GM19193 (cell line): ENCODE results near the gene DNAH12.

Experiments used
- POLR2A ChIP-seq: IDR thresholded peaks from 4 replicates; pipeline ENCODE4 v1.6.1; 2011; ENCODE audit not compliant: insufficient read depth, insufficient read length; ENCODE audit errors: extremely low read depth

DNAH12 gene

GRCh38 chr3:57287205-57287604 is 256.9 kb downstream of the DNAH12 start:
- TF ChIP-seq POLR2A = no peak

- TF ChIP-seq POLR2A = no peak
Observed at GRCh38 chr3:57283334-57283733, 260.8 kb downstream of the DNAH12 start.

- no peak for TF ChIP-seq POLR2A
Observed at GRCh38 chr3:57281715-57282114, 262.4 kb downstream of the DNAH12 start.

- no peak for TF ChIP-seq POLR2A
Observed at GRCh38 chr3:57279685-57280084, 264.5 kb downstream of the DNAH12 start.

DNA sequence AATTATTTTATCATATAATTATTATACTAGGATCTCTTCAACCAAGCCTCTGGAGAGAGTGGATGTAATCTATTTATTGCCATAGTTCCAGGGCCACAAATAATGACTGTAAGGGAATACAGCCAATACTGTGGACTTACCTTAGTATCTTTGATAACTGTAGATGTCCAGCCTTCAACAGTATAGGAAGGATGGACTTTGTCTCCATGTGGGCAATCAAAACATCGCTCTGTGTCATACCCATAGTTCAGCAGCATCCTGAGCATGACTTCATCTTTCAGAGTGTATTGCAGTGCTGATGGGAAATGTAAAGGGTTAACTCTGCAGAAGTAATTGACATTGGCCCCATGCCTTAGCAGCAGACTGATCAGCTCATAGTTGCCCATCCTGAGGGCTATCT is 265.9 kb downstream of the DNAH12 start:
- no peak for TF ChIP-seq POLR2A

- no peak for TF ChIP-seq POLR2A
Observed at GRCh38 chr3:57275393-57275792, 268.8 kb downstream of the DNAH12 start.

- TF ChIP-seq POLR2A = no peak
Observed at GRCh38 chr3:57274845-57275244, 269.3 kb downstream of the DNAH12 start.

DNA sequence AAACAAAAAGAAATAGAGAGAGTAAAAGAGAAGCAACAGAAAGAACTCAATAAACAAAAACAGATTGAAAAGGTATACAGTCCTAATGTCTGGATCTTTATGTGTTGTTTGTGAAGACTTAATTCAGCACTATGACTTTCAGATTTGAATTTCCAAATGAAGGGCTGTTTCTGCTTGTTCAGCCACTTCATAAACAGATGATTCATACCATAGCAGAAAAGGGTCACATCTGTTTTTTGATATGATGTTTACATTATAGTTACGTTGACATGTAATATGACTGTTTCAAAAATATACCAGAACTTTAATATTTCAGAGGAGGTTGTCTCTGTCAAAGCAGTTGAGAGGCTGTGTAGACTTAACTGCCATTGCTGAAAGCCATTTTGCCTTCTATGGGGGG is 275.7 kb downstream of the DNAH12 start:
- TF ChIP-seq POLR2A = no peak

DNA sequence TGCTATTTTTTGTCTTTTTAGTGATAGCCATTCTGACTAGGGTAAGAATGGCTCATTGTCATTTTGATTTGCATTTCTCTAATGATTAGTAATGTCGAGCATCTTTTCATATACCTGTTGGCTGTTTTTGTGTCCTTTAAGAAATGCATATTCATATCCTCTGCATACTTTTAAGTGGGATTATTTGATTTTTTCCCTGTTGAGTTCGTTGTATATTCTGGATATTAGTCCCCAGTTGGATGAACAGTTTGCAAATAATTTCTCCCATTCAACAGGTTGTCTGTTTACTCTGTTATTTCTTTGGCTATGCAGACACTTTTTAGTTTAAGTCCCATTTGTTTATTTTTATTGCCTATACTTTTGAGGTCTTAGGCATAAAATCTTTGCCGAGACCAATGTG is 282.2 kb downstream of the DNAH12 start:
- no peak for TF ChIP-seq POLR2A

DNA sequence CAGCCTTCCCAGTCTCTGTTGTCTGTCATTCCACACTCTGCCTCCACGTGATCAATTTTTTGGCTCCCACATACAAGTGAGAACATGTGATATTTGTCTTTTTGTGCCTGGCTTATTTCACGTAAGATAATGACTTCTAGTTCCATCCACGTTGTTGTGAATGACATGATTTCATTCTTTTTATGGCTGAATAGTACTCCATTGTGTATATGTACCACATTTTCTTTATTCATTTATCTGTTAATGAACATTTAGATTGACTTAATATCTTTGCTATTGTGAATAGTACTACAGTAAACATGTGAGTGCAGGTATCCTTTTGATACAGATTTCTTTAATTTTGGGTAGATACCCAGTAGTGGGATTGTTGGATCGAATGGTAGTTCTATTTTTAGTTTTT is 283.0 kb downstream of the DNAH12 start:
- no peak for TF ChIP-seq POLR2A

DNA sequence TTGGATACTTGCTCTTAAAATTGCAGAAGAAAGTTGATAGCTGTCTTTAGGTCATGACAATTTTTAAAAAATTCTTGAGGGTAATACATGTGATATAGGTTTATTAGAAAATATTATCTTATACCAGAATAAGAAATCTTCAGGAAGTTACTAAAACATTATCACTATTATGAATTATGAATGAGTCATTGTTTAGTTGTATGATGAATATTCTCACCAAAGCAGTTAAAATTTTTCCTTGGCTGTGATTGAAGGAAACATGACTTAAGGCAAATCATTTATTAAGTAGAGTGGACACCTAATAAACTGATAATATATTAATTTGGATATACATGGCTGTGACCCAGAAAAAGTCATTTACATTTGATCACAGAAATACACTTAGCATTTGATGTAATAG is 286.5 kb downstream of the DNAH12 start:
- no peak for TF ChIP-seq POLR2A

DNA sequence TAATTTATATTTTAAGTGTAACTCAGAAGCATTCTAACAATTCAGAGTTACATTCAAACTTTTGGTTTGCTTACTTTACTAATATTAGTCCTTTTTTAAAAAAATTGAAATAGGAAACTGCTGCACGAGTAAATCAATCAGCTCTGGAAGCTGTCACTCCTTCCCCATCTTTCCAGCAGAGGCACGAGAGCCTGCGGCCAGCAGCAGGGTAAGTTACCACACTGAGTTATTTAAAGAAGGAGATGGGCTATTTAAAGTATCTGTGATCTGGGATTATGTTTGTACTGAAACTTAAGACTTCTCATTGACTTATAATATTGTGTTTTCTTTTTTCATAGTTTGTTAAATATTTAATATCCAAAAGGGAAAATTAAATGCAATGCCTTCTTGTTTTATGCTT is 287.3 kb downstream of the DNAH12 start:
- no peak for TF ChIP-seq POLR2A

- no peak for TF ChIP-seq POLR2A
Observed at GRCh38 chr3:57252404-57252803, 291.7 kb downstream of the DNAH12 start.

DNA sequence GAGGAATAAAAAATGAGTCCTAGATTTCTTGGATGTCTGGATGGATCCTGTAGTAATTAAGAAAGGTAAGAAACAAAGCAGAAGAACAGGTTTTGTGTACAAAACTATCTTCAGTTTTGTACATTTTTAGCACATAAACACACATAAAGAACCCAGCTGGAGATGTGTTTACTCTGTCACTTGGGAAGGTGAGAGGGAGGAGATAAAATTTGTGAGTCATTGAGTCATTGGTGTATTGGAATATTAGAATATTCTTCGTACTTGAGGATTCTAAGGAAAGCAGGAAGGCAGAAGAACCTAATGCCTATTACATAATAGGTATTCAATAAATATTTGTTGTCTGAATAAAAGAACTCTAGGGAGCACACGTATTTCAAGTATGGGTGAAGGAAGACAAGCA is 299.2 kb downstream of the DNAH12 start:
- no peak for TF ChIP-seq POLR2A
